DMS53 (cell line): ENCODE results near the gene CALM3.
A peak's percentile ranks its signal among the peaks of the same experiment; 100 is the strongest.

Source experiments
- DNase-seq: peaks from one replicate; lab custom pipeline; 2025; lab: John Stamatoyannopoulos, UW

Gene CALM3

GRCh38 chr19:46600384-46601317, 479 bp upstream of the CALM3 start:
- DNase-seq: peak; percentile 99

DNA sequence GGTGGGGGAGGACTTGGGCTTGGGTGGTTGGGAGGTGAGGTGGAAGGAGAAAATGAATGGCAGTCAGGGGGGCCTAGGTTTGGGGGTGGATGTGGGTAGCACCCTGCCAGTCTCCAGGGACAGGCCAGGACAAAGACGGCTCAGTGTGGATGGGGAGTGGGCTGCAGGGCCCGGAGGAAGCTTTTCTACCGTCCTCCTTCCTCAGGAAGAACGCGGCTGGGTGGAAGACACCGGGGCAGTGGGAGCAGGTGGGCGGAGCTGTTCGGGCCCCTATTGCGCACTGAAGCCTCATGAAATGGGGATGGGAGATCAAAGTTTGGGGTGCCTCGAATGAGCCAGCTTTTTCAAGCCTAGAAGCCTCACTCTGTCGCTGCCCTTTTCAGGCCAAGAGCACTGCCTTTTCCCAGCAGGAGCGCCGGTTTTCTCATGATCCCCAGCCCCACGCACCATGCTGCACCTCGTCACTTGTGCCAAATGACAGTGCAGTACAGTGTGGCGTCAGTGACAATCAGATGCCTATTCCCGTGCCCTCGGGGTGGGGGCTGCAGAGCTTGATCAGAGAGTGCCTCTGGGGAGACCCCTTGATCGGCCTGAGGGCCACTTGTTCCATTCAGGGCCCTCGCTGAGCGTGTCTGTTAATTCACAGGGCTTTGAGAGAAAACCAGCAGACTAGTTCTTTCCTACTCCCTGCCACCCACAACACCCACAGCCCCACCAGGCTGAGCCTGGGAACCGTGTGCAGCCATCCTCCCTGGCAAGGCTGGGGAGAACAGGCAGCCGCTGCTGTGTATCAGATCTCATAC, 1.5 kb downstream of the CALM3 start:
- DNase-seq: peak; percentile 48

DNA sequence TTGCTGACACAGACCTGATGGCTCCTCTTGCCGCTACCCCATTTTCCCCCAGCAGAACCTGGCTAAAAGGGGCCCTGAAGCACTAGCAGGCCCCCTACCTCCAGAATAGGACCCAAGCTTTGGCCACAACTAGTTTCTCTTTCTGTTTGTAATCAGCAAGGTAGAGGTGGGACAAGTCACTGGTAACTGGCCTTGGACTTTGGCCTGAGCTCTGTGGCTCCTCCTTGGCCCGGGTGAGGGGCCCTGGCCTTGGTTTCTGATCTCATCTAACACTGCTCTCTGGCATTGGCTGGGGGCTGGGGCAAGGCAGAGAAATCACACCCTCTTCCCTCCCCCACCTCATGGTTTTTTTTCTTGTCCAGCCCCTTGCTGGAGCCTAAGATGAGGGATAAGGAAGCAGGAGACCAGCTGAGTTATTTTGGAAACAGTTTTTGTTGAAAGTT, 2.1 kb downstream of the CALM3 start:
- DNase-seq: peak; percentile 50

GRCh38 chr19:46603752-46604231, 2.7 kb downstream of the CALM3 start:
- DNase-seq: no peak

DNA sequence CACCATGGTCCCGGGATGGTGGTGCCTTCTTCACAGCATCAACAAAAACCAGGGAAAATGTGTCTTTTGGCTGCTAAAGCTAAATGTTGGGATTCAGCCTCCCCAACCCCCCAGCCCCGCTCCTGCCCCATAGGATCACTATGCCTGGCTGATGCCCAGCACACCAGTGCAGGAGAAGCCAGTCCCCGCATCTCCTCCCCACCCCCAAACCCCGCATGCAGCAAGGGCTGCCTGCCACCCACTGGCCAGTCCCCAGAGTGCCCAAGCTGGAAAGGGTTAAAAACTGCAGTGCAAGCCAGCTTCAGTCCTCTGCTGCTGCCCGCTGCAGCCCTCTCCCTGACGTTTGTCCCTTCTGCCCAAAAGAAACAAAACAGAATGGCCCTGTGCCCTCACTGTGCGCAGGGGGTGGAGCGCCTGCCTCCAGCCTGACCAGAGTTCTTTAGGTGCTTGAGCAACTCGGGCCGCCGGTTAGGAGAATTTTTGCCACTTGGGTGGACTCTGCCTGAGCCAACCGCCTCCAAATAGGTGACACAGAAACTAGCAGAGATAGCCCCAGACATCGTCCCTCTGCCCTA, 3.7 kb downstream of the CALM3 start:
- DNase-seq: no peak

DNA sequence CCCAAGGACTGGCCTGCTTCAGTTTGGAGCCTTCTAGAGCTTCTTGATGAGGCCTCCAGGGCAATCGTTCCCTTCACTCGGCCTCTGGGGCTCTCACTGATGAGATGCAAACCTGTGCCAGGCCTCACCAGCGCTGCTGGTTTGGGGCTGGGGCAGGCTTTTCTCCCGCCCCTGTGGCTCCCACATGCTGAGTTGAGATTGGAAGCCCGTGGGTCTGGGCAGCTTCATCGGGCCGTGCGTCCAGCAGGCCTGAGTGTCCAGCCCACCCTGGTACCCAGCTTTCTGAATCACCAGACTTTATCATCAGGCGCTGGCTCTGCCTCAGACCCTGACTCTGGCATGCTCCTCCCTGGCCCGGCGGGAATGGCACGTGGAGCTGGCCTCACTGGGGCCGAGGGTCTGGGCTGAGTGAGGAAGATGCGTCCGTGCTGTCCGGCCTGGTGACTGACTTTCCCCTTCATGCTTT, 4.3 kb downstream of the CALM3 start:
- no peak for DNase-seq

DNA sequence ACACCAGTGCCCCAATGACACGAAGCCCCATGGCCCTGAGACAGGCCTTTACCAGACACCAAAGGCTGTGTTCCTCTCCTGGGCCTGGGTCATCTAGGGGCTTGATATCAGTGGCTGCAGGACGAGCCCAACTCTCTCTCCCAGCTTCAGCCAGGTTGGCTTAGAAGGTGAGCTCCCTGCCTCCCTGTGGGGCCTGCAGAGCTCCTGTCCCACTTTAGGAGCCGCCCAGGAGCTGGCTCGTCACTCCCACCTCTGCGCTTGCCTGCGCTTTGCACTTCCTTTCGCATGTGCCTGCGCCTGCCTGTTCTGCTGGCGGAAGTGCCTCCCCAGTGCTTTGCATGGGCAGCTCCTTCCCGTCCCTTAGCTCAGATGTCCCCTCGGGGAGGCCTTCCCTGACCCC, 4.9 kb downstream of the CALM3 start:
- no peak for DNase-seq

GRCh38 chr19:46606681-46607447, 5.7 kb downstream of the CALM3 start:
- no peak for DNase-seq

DNA sequence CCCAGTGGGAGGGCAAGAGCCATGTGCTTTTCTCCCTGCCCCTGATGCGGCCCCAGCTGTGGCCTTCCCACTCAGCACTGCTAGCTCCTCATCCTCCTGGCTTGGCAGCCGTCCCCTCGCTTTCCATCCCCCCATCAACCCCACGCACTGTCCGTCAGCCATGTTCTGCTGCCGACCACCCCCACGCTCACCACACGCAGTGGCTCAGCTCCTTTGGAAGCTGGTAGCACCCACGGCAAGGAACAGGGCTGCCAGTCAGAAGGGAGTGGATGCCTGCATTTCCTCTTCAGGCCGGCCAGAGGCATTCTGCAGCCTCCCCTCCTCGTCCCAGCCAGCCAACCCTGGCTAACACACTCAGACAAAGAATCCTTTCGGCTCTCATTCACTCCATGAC, 6.3 kb downstream of the CALM3 start:
- no peak for DNase-seq

GRCh38 chr19:46608178-46608577, 7.0 kb downstream of the CALM3 start:
- no peak for DNase-seq

DNA sequence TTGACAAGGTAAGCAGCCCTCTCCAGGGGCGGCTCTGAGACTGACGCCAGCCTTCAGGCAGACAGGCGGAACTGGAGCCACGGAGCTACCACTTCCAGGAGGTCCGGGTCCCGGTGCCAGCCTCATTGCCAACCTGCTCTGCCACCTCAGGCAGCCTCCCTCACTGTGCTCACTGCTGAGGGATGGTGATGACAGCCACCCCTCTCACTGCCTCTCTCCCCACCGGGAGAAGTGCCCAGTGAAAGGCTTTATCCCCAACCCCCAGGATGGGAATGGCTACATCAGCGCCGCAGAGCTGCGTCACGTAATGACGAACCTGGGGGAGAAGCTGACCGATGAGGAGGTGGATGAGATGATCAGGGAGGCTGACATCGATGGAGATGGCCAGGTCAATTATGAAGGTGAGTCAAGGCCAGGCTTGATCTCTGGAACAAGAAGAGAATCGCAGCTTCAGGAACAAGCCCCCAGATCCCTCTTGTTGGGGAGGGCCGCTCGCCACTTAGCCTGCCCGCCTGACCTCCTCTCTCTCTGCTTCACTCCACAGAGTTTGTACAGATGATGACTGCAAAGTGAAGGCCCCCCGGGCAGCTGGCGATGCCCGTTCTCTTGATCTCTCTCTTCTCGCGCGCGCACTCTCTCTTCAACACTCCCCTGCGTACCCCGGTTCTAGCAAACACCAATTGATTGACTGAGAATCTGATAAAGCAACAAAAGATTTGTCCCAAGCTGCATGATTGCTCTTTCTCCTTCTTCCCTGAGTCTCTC, 7.6 kb downstream of the CALM3 start:
- DNase-seq: no peak

DNA sequence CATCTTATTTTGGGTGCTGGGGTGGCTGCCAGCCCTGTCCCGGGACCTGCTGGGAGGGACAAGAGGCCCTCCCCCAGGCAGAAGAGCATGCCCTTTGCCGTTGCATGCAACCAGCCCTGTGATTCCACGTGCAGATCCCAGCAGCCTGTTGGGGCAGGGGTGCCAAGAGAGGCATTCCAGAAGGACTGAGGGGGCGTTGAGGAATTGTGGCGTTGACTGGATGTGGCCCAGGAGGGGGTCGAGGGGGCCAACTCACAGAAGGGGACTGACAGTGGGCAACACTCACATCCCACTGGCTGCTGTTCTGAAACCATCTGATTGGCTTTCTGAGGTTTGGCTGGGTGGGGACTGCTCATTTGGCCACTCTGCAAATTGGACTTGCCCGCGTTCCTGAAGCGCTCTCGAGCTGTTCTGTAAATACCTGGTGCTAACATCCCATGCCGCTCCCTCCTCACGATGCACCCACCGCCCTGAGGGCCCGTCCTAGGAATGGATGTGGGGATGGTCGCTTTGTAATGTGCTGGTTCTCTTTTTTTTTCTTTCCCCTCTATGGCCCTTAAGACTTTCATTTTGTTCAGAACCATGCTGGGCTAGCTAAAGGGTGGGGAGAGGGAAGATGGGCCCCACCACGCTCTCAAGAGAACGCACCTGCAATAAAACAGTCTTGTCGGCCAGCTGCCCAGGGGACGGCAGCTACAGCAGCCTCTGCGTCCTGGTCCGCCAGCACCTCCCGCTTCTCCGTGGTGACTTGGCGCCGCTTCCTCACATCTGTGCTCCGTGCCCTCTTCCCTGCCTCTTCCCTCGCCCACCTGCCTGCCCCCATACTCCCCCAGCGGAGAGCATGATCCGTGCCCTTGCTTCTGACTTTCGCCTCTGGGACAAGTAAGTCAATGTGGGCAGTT, 8.6 kb downstream of the CALM3 start:
- DNase-seq: no peak

DNA sequence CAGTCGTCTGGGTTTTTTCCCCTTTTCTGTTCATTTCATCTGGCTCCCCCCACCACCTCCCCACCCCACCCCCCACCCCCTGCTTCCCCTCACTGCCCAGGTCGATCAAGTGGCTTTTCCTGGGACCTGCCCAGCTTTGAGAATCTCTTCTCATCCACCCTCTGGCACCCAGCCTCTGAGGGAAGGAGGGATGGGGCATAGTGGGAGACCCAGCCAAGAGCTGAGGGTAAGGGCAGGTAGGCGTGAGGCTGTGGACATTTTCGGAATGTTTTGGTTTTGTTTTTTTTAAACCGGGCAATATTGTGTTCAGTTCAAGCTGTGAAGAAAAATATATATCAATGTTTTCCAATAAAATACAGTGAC, 9.3 kb downstream of the CALM3 start:
- DNase-seq: no peak

DNA sequence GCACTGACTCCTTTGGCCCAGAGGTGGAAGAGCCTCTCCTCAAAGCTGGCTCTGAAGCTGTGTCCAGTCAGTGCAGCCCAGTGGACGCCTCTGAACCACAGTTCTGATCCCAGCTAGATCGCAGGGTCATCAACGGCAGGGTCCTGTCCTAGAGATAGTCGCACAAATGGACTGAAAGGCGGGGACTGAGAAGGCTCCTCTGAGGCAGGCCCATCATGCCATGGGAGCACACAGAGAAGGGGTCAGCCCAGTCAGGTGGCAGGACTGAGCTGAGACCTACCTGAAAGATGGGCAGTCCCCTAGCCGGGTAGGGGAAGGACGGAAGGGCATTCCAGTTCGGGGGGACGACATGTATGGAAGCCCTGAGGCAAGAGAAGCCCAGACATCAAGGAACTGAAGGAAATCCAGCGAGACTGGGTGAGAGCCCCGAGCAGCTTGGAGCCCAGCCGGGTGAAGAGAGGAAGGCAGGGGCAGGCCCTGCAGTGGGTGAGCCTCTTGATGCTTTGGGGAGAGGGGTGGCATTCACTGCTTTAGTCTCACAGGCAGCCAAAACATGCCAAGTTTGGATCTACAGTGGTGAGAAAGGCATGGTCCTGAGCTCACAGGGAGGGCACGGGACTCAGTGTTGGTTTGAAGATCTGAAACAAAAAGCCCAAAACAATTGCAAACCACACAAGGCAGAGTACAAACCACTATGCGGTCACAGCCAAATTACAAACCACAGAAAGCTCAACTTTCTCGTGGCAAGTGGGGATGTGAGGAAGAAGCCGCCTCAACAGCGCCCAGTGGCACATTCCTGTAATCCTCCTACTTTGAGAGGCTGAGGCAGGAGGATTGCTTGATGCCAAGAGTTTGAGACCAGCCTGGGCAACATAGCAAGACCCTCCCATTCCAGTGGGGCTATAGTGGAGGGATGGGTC, 10.0 kb downstream of the CALM3 start:
- DNase-seq: no peak

- DNase-seq: no peak
Measured at GRCh38 chr19:46611776-46612175, 10.6 kb downstream of the CALM3 start.

DNA sequence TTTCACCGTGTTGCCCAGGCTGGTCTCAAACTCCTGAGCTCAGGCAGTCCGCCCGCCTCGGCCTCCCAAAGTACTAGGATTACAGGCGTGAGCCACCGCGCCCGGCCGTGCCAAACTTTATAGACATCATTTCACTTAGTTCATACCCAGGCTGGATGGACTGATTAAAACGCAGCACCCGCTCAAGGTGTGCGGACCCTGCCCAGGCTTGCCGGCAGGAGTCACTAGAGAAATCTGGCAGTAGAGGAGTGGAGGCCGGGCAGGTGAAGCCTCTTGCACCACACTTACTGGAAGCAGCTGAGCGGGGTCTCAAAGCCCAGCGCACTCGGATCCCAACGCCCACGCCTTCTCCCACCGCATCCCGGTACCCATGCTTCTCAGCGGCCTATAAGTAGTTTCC, 12.4 kb downstream of the CALM3 start:
- no peak for DNase-seq

DNA sequence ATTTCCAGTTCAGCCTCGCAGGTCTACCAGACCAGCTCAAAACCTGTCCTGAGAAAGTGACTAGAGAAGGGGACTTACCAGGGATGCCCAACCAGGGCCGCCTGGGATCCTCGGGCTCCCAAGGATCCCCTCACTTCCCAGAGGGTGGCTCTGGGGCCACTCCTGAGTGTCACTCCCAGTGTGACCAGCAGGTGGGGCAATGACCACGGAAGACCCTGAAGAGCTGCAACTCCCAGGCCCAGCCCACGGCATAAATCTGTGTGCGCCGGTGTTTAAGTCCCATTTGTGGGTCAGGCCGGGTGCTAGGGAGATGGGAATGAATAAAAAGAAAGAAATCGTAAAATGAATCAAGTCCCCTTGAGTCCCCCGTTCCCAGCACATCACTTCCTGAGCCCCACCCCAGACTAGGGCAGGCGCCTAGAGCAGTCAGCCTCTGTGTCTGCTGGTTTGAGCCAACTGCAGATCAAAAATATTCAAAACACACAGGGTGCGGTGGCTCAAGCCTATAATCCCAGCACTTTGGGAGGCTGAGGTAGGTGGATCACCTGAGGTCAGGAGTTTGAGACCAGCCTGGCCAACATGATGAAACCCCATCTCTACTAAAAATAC, 13.1 kb downstream of the CALM3 start:
- peak; percentile 86 for DNase-seq

DNA sequence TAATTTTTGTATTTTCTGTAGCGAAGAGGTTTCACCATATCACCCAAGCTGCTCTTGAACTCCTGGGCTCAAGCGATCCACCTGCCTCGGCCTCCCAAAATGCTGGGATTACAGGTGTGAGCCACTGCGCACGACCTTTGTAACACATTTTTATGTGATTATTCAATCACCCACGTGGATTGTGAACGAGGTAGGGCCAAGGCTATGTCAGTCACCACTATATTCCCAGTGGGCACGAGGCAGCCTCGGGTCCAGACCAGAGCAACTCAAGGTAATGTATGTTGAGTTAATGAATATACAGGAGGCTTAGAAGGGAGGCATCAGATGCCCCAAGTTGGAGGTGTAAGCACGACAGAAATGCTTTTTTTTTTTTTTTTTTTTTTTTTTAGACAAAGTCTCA, 14.8 kb downstream of the CALM3 start:
- DNase-seq: no peak
